Neural progenitor cell (in vitro differentiated cells): ENCODE measurements around the gene SYNRG.

Experiments
- CTCF ChIP-seq: fragments of 200-600 bp; sonication (generic); IDR thresholded peaks from 2 replicates; pipeline ENCODE4 v1.5.1; 2017; ENCODE audit warnings: antibody characterized with exemption, mild to moderate bottlenecking
- EZH2 ChIP-seq: fragments of 200-600 bp; sonication (generic); IDR thresholded peaks from 2 replicates; pipeline ENCODE4 v1.6.1; 2017; ENCODE audit warnings: antibody characterized with exemption, mild to moderate bottlenecking, moderate library complexity
- EZH2phosphoT487 ChIP-seq: fragments of 200-600 bp; sonication (generic); IDR thresholded peaks from 2 replicates; pipeline ENCODE4 v1.6.1; 2017; ENCODE audit warnings: antibody characterized with exemption

DNA sequence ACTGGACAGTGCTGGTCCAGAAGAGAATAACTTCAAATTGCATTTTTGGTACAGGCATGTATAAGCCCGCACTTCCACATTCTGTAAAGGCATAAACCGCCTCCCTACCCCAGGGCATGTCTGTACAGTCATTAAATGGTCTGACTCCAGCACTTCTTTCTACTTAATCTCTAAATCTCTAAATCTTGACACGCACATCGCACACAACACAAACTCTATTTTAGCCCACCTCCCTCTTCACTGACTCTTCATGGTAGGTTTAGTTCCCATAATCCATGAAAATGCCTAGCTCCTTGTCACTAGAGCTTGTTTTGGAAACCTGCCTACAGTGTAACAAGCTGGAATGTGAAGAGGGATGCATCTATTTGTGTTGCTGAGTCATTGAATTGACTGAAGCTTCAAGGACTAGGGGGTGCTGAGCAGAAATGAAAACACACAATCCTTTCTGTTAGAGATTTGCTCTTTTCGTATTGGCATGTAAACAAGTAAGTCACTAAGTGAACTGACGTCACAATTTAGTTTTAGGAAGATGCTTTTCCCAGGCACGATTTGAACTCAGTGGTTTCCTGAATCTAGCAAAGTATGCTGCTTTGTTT lies 121.1 kb downstream of the SYNRG start:
- TF ChIP-seq CTCF, result no peak
- TF ChIP-seq EZH2, result no peak
- no peak for TF ChIP-seq EZH2phosphoT487
